IMR-90 (cell line): ENCODE results near the gene ATP5ME. TPM values are rescaled to one million over a fixed set of nuclear protein-coding genes. Genes with fewer than 3 reads are reported as not detected.

Source experiments
- ATAC-seq: fragments of 200-7000 bp; cut with Tn5 transposase; 2 replicates; pipeline ENCODE4 v1.9.1; 2020; ENCODE audit warnings: low read depth, mild to moderate bottlenecking, moderate library complexity
- BruUV-seq: library from RNA; stranded (reverse); fragments of 400-500 nt; replicated peaks from 2 replicates; lab custom pipeline; 2021; lab: Mats Ljungman, UMichigan
- CTCF ChIA-PET: fragments of 300-600 bp; formaldehyde crosslinking; extraction: SDS; loops from one replicate; lab custom pipeline; 2021; ENCODE audit warnings: antibody characterized with exemption; lab: Yijun Ruan, JAX
- POLR2A ChIA-PET: fragments of 300-600 bp; sonication (Branson Sonifier 250); formaldehyde crosslinking; loops from one replicate; lab custom pipeline; 2022; ENCODE audit warnings: antibody characterized with exemption; ENCODE audit not compliant: unreplicated experiment; lab: Charles Lee
- DNase-seq: peaks from one replicate; pipeline ENCODE4 v3.0.0; 2013
- H2AFZ ChIP-seq: replicated peaks from 2 replicates; pipeline ENCODE3; 2013; ENCODE audit warnings: low read length, mild to moderate bottlenecking; ENCODE audit not compliant: poor library complexity
- H2AK5ac ChIP-seq: 2 replicates; pipeline ENCODE4 v1.6.1; 2013; ENCODE audit warnings: low read depth, low read length, inconsistent platforms
- H2AK9ac ChIP-seq: replicated peaks from 2 replicates; pipeline ENCODE3; 2013; ENCODE audit warnings: mild to moderate bottlenecking, low read depth, low read length, moderate library complexity; ENCODE audit not compliant: poor library complexity
- H2BK120ac ChIP-seq: 2 replicates; pipeline ENCODE4 v1.6.1; 2013; ENCODE audit warnings: low read depth, low read length, inconsistent platforms
- H2BK15ac ChIP-seq: 3 replicates; pipeline ENCODE4 v1.6.1; 2013; ENCODE audit warnings: low read depth, low read length, inconsistent platforms
- H2BK20ac ChIP-seq: 2 replicates; pipeline ENCODE4 v1.6.1; 2013; ENCODE audit warnings: low read depth, mild to moderate bottlenecking, inconsistent platforms, low read length, moderate library complexity
- H2BK5ac ChIP-seq: 2 replicates; pipeline ENCODE4 v1.6.1; 2013; ENCODE audit warnings: mild to moderate bottlenecking, low read depth, low read length, inconsistent platforms; ENCODE audit not compliant: poor library complexity, severe bottlenecking
- H3K14ac ChIP-seq: replicated peaks from 2 replicates; pipeline ENCODE4 v1.6.1; 2013; ENCODE audit warnings: low read depth, low read length, inconsistent platforms
- H3K18ac ChIP-seq: 2 replicates; pipeline ENCODE4 v1.6.1; 2013; ENCODE audit warnings: low read depth, low read length, control low read depth
- H3K23ac ChIP-seq: 2 replicates; pipeline ENCODE4 v1.6.1; 2013; ENCODE audit warnings: low read depth, low read length, inconsistent platforms
- H3K27ac ChIP-seq: 2 replicates; pipeline ENCODE4 v1.5.1; 2013; ENCODE audit warnings: mild to moderate bottlenecking, control low read depth, low read length; ENCODE audit not compliant: insufficient read depth
- H3K27me3 ChIP-seq: 2 replicates; pipeline ENCODE4 v1.6.1; 2013; ENCODE audit warnings: low read length; ENCODE audit not compliant: control insufficient read depth, insufficient read depth
- H3K36me3 ChIP-seq: 2 replicates; pipeline ENCODE4 v1.6.1; 2013; ENCODE audit warnings: low read length, mixed read lengths; ENCODE audit not compliant: control insufficient read depth, insufficient read depth
- H3K4ac ChIP-seq: 2 replicates; pipeline ENCODE4 v1.6.1; 2013; ENCODE audit warnings: low read depth, low read length, inconsistent platforms
- H3K4me1 ChIP-seq: 2 replicates; pipeline ENCODE4 v1.6.1; 2013; ENCODE audit warnings: low read length, mixed read lengths; ENCODE audit not compliant: control insufficient read depth, insufficient read depth
- H3K4me2 ChIP-seq: 2 replicates; pipeline ENCODE4 v1.6.1; 2013; ENCODE audit warnings: low read depth, mild to moderate bottlenecking, control low read depth, low read length, moderate library complexity
- H3K4me3 ChIP-seq: 2 replicates; pipeline ENCODE4 v1.5.1; 2013; ENCODE audit warnings: low read depth, mild to moderate bottlenecking, control low read depth, low read length, moderate library complexity; ENCODE audit not compliant: insufficient read depth
- H3K56ac ChIP-seq: 2 replicates; pipeline ENCODE4 v1.6.1; 2013; ENCODE audit warnings: low read length, inconsistent platforms; ENCODE audit not compliant: insufficient read depth; ENCODE audit errors: extremely low read depth
- H3K79me1 ChIP-seq, 2 experiments: 2 replicates each; pipeline ENCODE4 v1.6.1; 2013; ENCODE audit warnings: low read length in 2 of 2, inconsistent platforms in 1 of 2, low read depth in 1 of 2
- H3K9ac ChIP-seq: 2 replicates; pipeline ENCODE4 v1.6.1; 2013; ENCODE audit warnings: low read depth, low read length, control low read depth
- H3K9me1 ChIP-seq: 2 replicates; pipeline ENCODE4 v1.6.1; 2013; ENCODE audit warnings: low read length, inconsistent platforms; ENCODE audit not compliant: insufficient read depth
- H3K9me3 ChIP-seq: 2 replicates; pipeline ENCODE4 v1.6.1; 2013; ENCODE audit warnings: low read length; ENCODE audit not compliant: control insufficient read depth, insufficient read depth
- H4K20me1 ChIP-seq: 2 replicates; pipeline ENCODE4 v1.6.1; 2013; ENCODE audit warnings: low read length, inconsistent platforms; ENCODE audit not compliant: insufficient read depth
- H4K5ac ChIP-seq: 2 replicates; pipeline ENCODE4 v1.6.1; 2013; ENCODE audit warnings: mild to moderate bottlenecking, low read depth, low read length, control low read depth
- H4K8ac ChIP-seq, 2 experiments: 2 replicates each; pipeline ENCODE4 v1.6.1; 2013; ENCODE audit warnings: low read depth in 2 of 2, low read length in 2 of 2, control low read depth in 1 of 2, inconsistent platforms in 1 of 2
- H4K91ac ChIP-seq: 2 replicates; pipeline ENCODE4 v1.6.1; 2013; ENCODE audit warnings: low read depth, low read length, inconsistent platforms; ENCODE audit not compliant: insufficient read depth
- BHLHE40 ChIP-seq: fragments of 150-350 bp; IDR thresholded peaks from 2 replicates; pipeline ENCODE4 v1.6.1; 2016; ENCODE audit warnings: mild to moderate bottlenecking, low read depth, low read length
- CEBPB ChIP-seq: IDR thresholded peaks from 2 replicates; pipeline ENCODE4 v1.6.1; 2012; ENCODE audit warnings: low read depth, low read length, improper control_type of control experiment
- CHD1 ChIP-seq: IDR thresholded peaks from 2 replicates; pipeline ENCODE4 v1.6.1; 2012; ENCODE audit warnings: low read depth, low read length, improper control_type of control experiment
- FOS ChIP-seq: fragments of 150-350 bp; IDR thresholded peaks from 2 replicates; pipeline ENCODE4 v1.6.1; 2016; ENCODE audit warnings: low read depth, low read length
- MAFK ChIP-seq: IDR thresholded peaks from 2 replicates; pipeline ENCODE4 v1.6.1; 2012; ENCODE audit warnings: low read depth, low read length, improper control_type of control experiment
- MAZ ChIP-seq: IDR thresholded peaks from 2 replicates; pipeline ENCODE4 v1.6.1; 2012; ENCODE audit warnings: low read depth, mild to moderate bottlenecking, low read length, improper control_type of control experiment, moderate library complexity, borderline replicate concordance
- MXI1 ChIP-seq: IDR thresholded peaks from 2 replicates; pipeline ENCODE4 v1.6.1; 2012; ENCODE audit warnings: low read depth, mild to moderate bottlenecking, low read length, moderate library complexity, borderline replicate concordance
- NFE2L2 ChIP-seq: fragments of 150-350 bp; IDR thresholded peaks from 2 replicates; pipeline ENCODE4 v1.6.1; 2016; ENCODE audit warnings: low read depth, mild to moderate bottlenecking, low read length
- POLR2A ChIP-seq: IDR thresholded peaks from 2 replicates; pipeline ENCODE4 v1.6.1; 2012; ENCODE audit warnings: mild to moderate bottlenecking, low read depth, low read length
- RAD21 ChIP-seq: IDR thresholded peaks from 2 replicates; pipeline ENCODE4 v1.6.1; 2012; ENCODE audit warnings: low read length, improper control_type of control experiment
- RCOR1 ChIP-seq: IDR thresholded peaks from 2 replicates; pipeline ENCODE4 v1.6.1; 2012; ENCODE audit warnings: mild to moderate bottlenecking, low read length, improper control_type of control experiment; ENCODE audit not compliant: insufficient replicate concordance
- RFX5 ChIP-seq: IDR thresholded peaks from 2 replicates; pipeline ENCODE4 v1.8.0; 2012; ENCODE audit warnings: low read depth, mild to moderate bottlenecking, low read length, moderate library complexity
- SMC3 ChIP-seq: fragments of 150-350 bp; IDR thresholded peaks from 2 replicates; pipeline ENCODE4 v1.6.1; 2016; ENCODE audit warnings: low read depth, mild to moderate bottlenecking, antibody characterized with exemption, low read length, moderate library complexity
- WGBS, 2 experiments: methylation state at CpG; one replicate each; pipeline versions ENCODE4 v1.1.5 to v1.1.7; 2013; ENCODE audit warnings: missing lambda C conversion rate in 2 of 2; ENCODE audit not compliant: insufficient read length in 1 of 2; ENCODE audit errors: extremely low coverage in 2 of 2; 5-methylcytosine and 5-hydroxymethylcytosine counted together
- dilution Hi-C: fragments of 300-500 bp; cut with HindIII; formaldehyde crosslinking; loops from one replicate; pipeline ENCODE4 v1.14.3; 2018; ENCODE audit warnings: low sequenced_read_pairs; ENCODE audit not compliant: unreplicated experiment
- in situ Hi-C: fragments of 300-500 bp; cut with MboI; formaldehyde crosslinking; loops from 3 replicates; pipeline ENCODE4 v1.14.3; 2019; ENCODE audit warnings: low sequenced_read_pairs, inconsistent platforms, mixed read lengths
- intact Hi-C: fragments of 100-400 bp; cut with micrococcal nuclease; formaldehyde crosslinking; loops from 2 replicates; pipeline ENCODE4 v1.10.0; 2022
- polyA plus RNA-seq, 3 experiments: library from polyadenylated mRNA; depleted of rRNA; stranded (reverse); fragments of >200 nt; gene quantifications; 2 replicates each; pipeline ENCODE4 v1.2.3, GENCODE V29; 2012; ENCODE audit warnings: low replicate concordance in 1 of 3
- total RNA-seq: library from RNA; depleted of rRNA; stranded (reverse); fragments of >200 nt; gene quantifications from 2 replicates; pipeline ENCODE4 v1.2.3, GENCODE V29; 2012
- TF ChIP-seq, protein P1 (sequence below): fragments of 150-350 bp; IDR thresholded peaks from 2 replicates; pipeline ENCODE4 v1.6.1; 2017; ENCODE audit warnings: mild to moderate bottlenecking, antibody characterized with exemption, low read length, low read depth
- TF ChIP-seq, protein P2 (sequence below): fragments of 150-350 bp; IDR thresholded peaks from 2 replicates; pipeline ENCODE4 v1.6.1; 2016; ENCODE audit warnings: low read depth, mild to moderate bottlenecking, low read length, moderate library complexity, borderline replicate concordance
- TF ChIP-seq, protein P3 (sequence below): conservative IDR thresholded peaks from 2 replicates; pipeline ENCODE4 v1.5.1; 2012; ENCODE audit warnings: mild to moderate bottlenecking, low read depth, low read length, improper control_type of control experiment

The ATP5ME gene
- total and polyA plus RNA-seq, 2 of the 4 experiments (the other 2 are of a cell fraction) = 39.3 to 603 TPM

DNA sequence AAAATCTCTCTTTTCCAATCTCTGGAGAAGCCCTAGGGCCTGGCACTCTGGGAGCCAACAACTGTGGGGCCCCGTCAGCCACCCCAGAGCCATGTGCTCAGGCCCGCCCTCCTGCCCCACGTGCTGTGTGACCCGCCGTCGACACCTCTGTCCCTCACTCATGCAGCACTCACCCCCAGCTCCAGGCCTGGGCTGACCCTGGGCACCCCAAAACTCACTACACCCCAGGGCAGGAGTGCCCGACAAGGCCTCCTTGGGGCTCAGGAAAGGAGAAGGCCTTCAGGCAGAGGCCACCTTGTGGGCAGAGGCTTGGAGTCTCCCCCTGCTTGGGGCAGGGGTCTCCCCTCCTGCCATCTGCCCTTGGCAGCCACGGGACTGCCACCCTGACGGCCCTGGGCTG lies 6.0 kb upstream of the ATP5ME start:
- POLR2A ChIA-PET = no interaction called here
- no peak overlapping the region for H2AK9ac ChIP-seq
- no TSS peak for BruUV-seq
- no peak overlapping the region for H2BK5ac ChIP-seq
- no peaks in the 10 kb centered on the region for H3K27me3 ChIP-seq
- H3K18ac ChIP-seq = no peak overlapping the region
- H2BK20ac ChIP-seq = no peak overlapping the region
- H4K8ac ChIP-seq = no peak overlapping the region
- no peaks in the 10 kb centered on the region for H4K20me1 ChIP-seq
- TF ChIP-seq RCOR1 (no peak), MAZ (no peak), MXI1 (no peak), NFE2L2 (no peak), RFX5 (no peak), MAFK (no peak), POLR2A (no peak), SMC3 (no peak), BHLHE40 (no peak), FOS (no peak), CEBPB (no peak), CHD1 (no peak), RAD21 (no peak)
- TF ChIP-seq, protein P1, sequence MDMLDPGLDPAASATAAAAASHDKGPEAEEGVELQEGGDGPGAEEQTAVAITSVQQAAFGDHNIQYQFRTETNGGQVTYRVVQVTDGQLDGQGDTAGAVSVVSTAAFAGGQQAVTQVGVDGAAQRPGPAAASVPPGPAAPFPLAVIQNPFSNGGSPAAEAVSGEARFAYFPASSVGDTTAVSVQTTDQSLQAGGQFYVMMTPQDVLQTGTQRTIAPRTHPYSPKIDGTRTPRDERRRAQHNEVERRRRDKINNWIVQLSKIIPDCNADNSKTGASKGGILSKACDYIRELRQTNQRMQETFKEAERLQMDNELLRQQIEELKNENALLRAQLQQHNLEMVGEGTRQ = no peak
- TF ChIP-seq, protein P2, sequence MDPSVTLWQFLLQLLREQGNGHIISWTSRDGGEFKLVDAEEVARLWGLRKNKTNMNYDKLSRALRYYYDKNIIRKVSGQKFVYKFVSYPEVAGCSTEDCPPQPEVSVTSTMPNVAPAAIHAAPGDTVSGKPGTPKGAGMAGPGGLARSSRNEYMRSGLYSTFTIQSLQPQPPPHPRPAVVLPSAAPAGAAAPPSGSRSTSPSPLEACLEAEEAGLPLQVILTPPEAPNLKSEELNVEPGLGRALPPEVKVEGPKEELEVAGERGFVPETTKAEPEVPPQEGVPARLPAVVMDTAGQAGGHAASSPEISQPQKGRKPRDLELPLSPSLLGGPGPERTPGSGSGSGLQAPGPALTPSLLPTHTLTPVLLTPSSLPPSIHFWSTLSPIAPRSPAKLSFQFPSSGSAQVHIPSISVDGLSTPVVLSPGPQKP = no peak
- TF ChIP-seq, protein P3, sequence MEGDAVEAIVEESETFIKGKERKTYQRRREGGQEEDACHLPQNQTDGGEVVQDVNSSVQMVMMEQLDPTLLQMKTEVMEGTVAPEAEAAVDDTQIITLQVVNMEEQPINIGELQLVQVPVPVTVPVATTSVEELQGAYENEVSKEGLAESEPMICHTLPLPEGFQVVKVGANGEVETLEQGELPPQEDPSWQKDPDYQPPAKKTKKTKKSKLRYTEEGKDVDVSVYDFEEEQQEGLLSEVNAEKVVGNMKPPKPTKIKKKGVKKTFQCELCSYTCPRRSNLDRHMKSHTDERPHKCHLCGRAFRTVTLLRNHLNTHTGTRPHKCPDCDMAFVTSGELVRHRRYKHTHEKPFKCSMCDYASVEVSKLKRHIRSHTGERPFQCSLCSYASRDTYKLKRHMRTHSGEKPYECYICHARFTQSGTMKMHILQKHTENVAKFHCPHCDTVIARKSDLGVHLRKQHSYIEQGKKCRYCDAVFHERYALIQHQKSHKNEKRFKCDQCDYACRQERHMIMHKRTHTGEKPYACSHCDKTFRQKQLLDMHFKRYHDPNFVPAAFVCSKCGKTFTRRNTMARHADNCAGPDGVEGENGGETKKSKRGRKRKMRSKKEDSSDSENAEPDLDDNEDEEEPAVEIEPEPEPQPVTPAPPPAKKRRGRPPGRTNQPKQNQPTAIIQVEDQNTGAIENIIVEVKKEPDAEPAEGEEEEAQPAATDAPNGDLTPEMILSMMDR = no peak
- dilution Hi-C loops = no loop called here
- no peak overlapping the region for H3K23ac ChIP-seq
- H2BK120ac ChIP-seq = no peak overlapping the region
- H3K14ac ChIP-seq = no peak overlapping the region
- H4K91ac ChIP-seq = no peak overlapping the region
- no peak for ATAC-seq
- H4K5ac ChIP-seq = no peak overlapping the region
- H3K9me3 ChIP-seq = no peaks in the 10 kb centered on the region
- CTCF ChIA-PET = no interaction called here
- H3K9ac ChIP-seq = no peak overlapping the region
- H3K79me1 ChIP-seq = peaks cover 7 to 8% of the 10 kb centered on the region in 2 experiments; a peak in 3 of 4 replicates
- peaks cover 7% of the 10 kb centered on the region for H3K4me1 ChIP-seq
- no peak overlapping the region for H3K4ac ChIP-seq
- no peak overlapping the region for H3K56ac ChIP-seq
- peaks cover 4% of the 10 kb centered on the region; the same call in 1 of the 2 replicates for H3K9me1 ChIP-seq
- no CpG with 5 or more reads among the region's 9 CpGs for WGBS, 2 experiments
- in situ Hi-C loops = no loop called here
- H3K36me3 ChIP-seq = no peaks in the 10 kb centered on the region
- no peak overlapping the region for H2AFZ ChIP-seq
- no peak overlapping the region for H3K4me2 ChIP-seq
- no peak overlapping the region for H2BK15ac ChIP-seq
- no peak overlapping the region for H3K27ac ChIP-seq
- H2AK5ac ChIP-seq = no peak overlapping the region
- no peak overlapping the region for H3K4me3 ChIP-seq
- DNase-seq = no peak
- intact Hi-C loops = no loop called here
